Right lobe of liver (tissue), 6 donors: Measurements from ENCODE around the gene RCOR1. TPM values are rescaled to one million over a fixed set of nuclear protein-coding genes. Genes with fewer than 3 reads are reported as not detected.

Experiments used
- ATAC-seq, 4 donors: fragments of 200-7000 bp; cut with Tn5 transposase; one replicate each; pipeline ENCODE4 v1.9.1; 2020; ENCODE audit warnings: mild to moderate bottlenecking in 4 of 4, moderate library complexity in 4 of 4
- DNase-seq, 3 donors: peaks; one replicate each; pipeline ENCODE4 v3.0.0-alpha.2; 2020
- H3K27ac ChIP-seq, 3 donors: fragments of 200-600 bp; one replicate each; pipeline ENCODE4 v1.8.0; 2022
- H3K27me3 ChIP-seq, 2 donors: fragments of 200-600 bp; one replicate each; pipeline ENCODE4 v1.8.0; 2022
- H3K36me3 ChIP-seq, 4 donors: fragments of 200-600 bp; sonication (generic) in 1 of 4; one replicate each; pipeline versions ENCODE4 v1.5.1 to v1.8.0; 2017 to 2022; ENCODE audit warnings: control low read depth in 1 of 4
- H3K4me1 ChIP-seq, 4 donors: fragments of 200-600 bp; sonication (generic) in 1 of 4; one replicate each; pipeline versions ENCODE4 v1.5.1 to v1.8.0; 2017 to 2022; ENCODE audit warnings: control low read depth in 1 of 4
- H3K4me3 ChIP-seq, 3 donors: fragments of 200-600 bp; one replicate each; pipeline ENCODE4 v1.8.0; 2022
- H3K9me3 ChIP-seq, 4 donors: fragments of 200-600 bp; sonication (generic) in 1 of 4; one replicate each; pipeline versions ENCODE4 v1.5.1 to v1.8.0; 2017 to 2022; ENCODE audit warnings: control low read depth in 1 of 4
- CTCF ChIP-seq, 4 donors: fragments of 200-600 bp in 3 of 4; fragments of 450-650 bp in 1 of 4; IDR thresholded peaks; one replicate each; pipeline versions ENCODE4 v1.5.1 to v1.8.0; 2016 to 2022; ENCODE audit warnings: antibody characterized with exemption in 4 of 4, mild to moderate bottlenecking in 2 of 4
- POLR2A ChIP-seq: fragments of 450-650 bp; IDR thresholded peaks from one replicate; pipeline ENCODE4 v1.6.1; 2017; ENCODE audit warnings: antibody characterized with exemption, mild to moderate bottlenecking
- WGBS: methylation state at CpG from one replicate; pipeline ENCODE4 v1.1.6; 2018; ENCODE audit warnings: low coverage, low lambda C conversion rate; ENCODE audit not compliant: insufficient coverage; ENCODE audit errors: missing lambda C conversion rate; 5-methylcytosine and 5-hydroxymethylcytosine counted together
- intact Hi-C, 2 donors: fragments of 100-400 bp; cut with DNase I; formaldehyde crosslinking; loops; one replicate each; pipeline versions ENCODE4 v1.11.2 to v1.14.1; 2022
- total RNA-seq, 6 experiments: library from RNA; depleted of rRNA in 2 of 6; stranded (reverse); fragments of >200 nt in 2 of 6; fragmentation: NEBNext Ultra II Directional in 3 of 6; extraction: Animal tissue kit (Norgen Biotek cat#: 25700) in 3 of 6; gene quantifications; one replicate each; pipeline versions ENCODE4 v1.1.0 to v1.2.4, GENCODE V29; 2016 to 2023
- donor health status: DM: no; HTN: yes; CAD: no.
- donor health status: DM: no; HTN: no; CAD: no.
- donor health status: DM: no; HTN: no; CAD: no.
- donor health status: DM: no; HTN: yes; CAD: no.
- donor health status: DM: no; HTN: yes; CAD: no.

The RCOR1 gene
- total RNA-seq, 6 experiments from 2014 or later: 7.5 to 14.1 (median 8.7) TPM

- intact Hi-C loops: no loop called here
- H3K9me3 ChIP-seq: no peaks in the 10 kb centered on the region
- no peak overlapping the region for H3K4me3 ChIP-seq
- H3K27ac ChIP-seq: no peak overlapping the region
- no peaks in the 10 kb centered on the region for H3K4me1 ChIP-seq
- no peak for TF ChIP-seq CTCF (IDR thresholded peaks at IDR 0.05)
- TF ChIP-seq POLR2A: no peak
- WGBS: 100% methylated on average over 1 of the region's 11 CpGs
- H3K36me3 ChIP-seq: no peaks in the 10 kb centered on the region
- no peaks in the 10 kb centered on the region for H3K27me3 ChIP-seq
- peak in 1 of 3 donors; percentile 27 for DNase-seq
- ATAC-seq: peak in 2 of 4 donors; percentile 18 to 25
Measured at GRCh38 chr14:102738373-102739189, 146.1 kb downstream of the RCOR1 start.

DNA sequence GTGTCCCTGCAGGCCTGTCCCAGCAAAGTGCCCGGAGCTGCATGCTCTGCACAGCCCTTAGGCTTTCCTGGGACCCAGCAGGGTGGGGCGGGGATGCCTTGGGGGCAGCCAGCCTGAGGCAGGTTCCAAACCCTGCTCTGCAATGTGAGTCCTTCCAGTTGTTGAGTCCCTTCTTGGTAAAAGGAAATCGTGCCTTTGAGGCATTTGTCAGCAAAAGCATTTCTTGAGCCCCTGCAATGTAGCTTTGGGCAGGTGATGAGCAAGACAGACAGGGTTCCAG lies 146.7 kb downstream of the RCOR1 start:
- DNase-seq: no peak
- Histone ChIP-seq H3K4me3 (no peak overlapping the region), H3K27ac (no peak overlapping the region), H3K9me3 (no peaks in the 10 kb centered on the region), H3K4me1 (no peaks in the 10 kb centered on the region), H3K36me3 (no peaks in the 10 kb centered on the region), H3K27me3 (no peaks in the 10 kb centered on the region)
- intact Hi-C loops: no loop called here
- ATAC-seq: no peak
- TF ChIP-seq CTCF (IDR thresholded peaks at IDR 0.05) (no peak), POLR2A (no peak)
- WGBS: no CpG with 5 or more reads among the region's 3 CpGs

GRCh38 chr14:102746634-102747438 lies 154.4 kb downstream of the RCOR1 start:
- peak; percentile 11 to 42 (median 31) for DNase-seq
- ATAC-seq: peak in 1 of 4 donors; percentile 25
- Histone ChIP-seq H3K27ac (no peak overlapping the region), H3K9me3 (no peaks in the 10 kb centered on the region), H3K4me1 (no peaks in the 10 kb centered on the region), H3K36me3 (peaks cover 0 to 2% (median 0%) of the 10 kb centered on the region in 4 donors), H3K27me3 (no peaks in the 10 kb centered on the region), H3K4me3 (no peak overlapping the region)
- 100% methylated on average over 1 of the region's 28 CpGs for WGBS
- TF ChIP-seq POLR2A: no peak
- TF ChIP-seq CTCF (IDR thresholded peaks at IDR 0.05): no peak
- intact Hi-C loops: no loop called here

DNA sequence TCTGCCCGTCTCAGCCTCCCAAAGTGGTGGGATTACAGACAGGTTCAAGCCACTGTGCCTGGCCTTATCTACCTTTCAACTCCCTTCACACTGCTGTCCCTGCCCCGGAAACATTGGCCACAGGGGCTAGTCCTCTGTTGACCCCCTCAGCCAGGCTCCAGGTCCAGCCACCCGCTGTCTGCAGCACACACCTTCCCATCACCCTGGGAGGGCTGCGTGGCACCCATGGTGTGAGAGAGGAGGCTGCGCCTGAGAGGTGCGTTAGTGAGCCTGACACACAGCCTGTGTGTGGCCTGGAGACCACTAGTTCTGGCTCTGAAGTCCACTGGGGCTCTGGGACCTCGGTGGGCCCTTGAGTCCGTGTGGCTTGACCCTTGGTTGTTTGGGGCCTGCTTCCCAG lies 156.4 kb downstream of the RCOR1 start:
- DNase-seq: peak in 2 of 3 donors; percentile 9 to 30
- intact Hi-C loops: no loop called here
- 92% methylated on average over 3 of the region's 8 CpGs for WGBS

More for the DNA sequence above, 156.4 kb downstream of the RCOR1 start:
- Histone ChIP-seq H3K27ac (no peak overlapping the region), H3K36me3 (peaks cover 0 to 2% (median 0%) of the 10 kb centered on the region in 4 donors), H3K9me3 (no peaks in the 10 kb centered on the region), H3K4me3 (no peak overlapping the region), H3K4me1 (no peaks in the 10 kb centered on the region), H3K27me3 (no peaks in the 10 kb centered on the region)
- TF ChIP-seq CTCF (IDR thresholded peaks at IDR 0.05): no peak
- TF ChIP-seq POLR2A: no peak
- no peak for ATAC-seq
